Cerebellar cortex (tissue), 1 donor: ENCODE data around the gene AGAP1.

Source experiments
- DNase-seq: peaks from one replicate; pipeline ENCODE4 v3.0.0-alpha.2; 2015; ENCODE audit warnings: low spot score

AGAP1 gene

GRCh38 chr2:235769046-235769445, 275.2 kb downstream of the AGAP1 start:
- DNase-seq: no peak

- no peak for DNase-seq
Observed at GRCh38 chr2:235770909-235771820, 277.3 kb downstream of the AGAP1 start.

- no peak for DNase-seq
Observed at GRCh38 chr2:235773188-235773928, 279.5 kb downstream of the AGAP1 start.

- no peak for DNase-seq
Observed at GRCh38 chr2:235774153-235774870, 280.5 kb downstream of the AGAP1 start.

GRCh38 chr2:235776531-235776930, 282.7 kb downstream of the AGAP1 start:
- DNase-seq: peak; percentile 7

- DNase-seq: peak; percentile 89
Observed at GRCh38 chr2:235779444-235779896, 285.6 kb downstream of the AGAP1 start.

- DNase-seq: no peak
Observed at GRCh38 chr2:235780401-235780800, 286.6 kb downstream of the AGAP1 start.

- DNase-seq: no peak
Observed at GRCh38 chr2:235781775-235782174, 287.9 kb downstream of the AGAP1 start.

GRCh38 chr2:235784788-235785187, 290.9 kb downstream of the AGAP1 start:
- no peak for DNase-seq

GRCh38 chr2:235789552-235789951, 295.7 kb downstream of the AGAP1 start:
- no peak for DNase-seq

- DNase-seq: peak; percentile 49
Observed at GRCh38 chr2:235793163-235793752, 299.4 kb downstream of the AGAP1 start.

- DNase-seq: no peak
Observed at GRCh38 chr2:235799281-235799680, 305.4 kb downstream of the AGAP1 start.

- DNase-seq: no peak
Observed at GRCh38 chr2:235802542-235802941, 308.7 kb downstream of the AGAP1 start.

GRCh38 chr2:235803028-235803427, 309.2 kb downstream of the AGAP1 start:
- peak; percentile 16 for DNase-seq

- DNase-seq: peak; percentile 24
Observed at GRCh38 chr2:235804676-235805075, 310.8 kb downstream of the AGAP1 start.

GRCh38 chr2:235806986-235807750, 313.3 kb downstream of the AGAP1 start:
- DNase-seq: no peak

- DNase-seq: no peak
Observed at GRCh38 chr2:235808366-235808765, 314.5 kb downstream of the AGAP1 start.

GRCh38 chr2:235810252-235810651, 316.4 kb downstream of the AGAP1 start:
- no peak for DNase-seq

GRCh38 chr2:235810846-235811245, 317.0 kb downstream of the AGAP1 start:
- no peak for DNase-seq

- DNase-seq: no peak
Observed at GRCh38 chr2:235811446-235812184, 317.8 kb downstream of the AGAP1 start.
